GM23248 (cell line): Measurements from ENCODE around the gene BBIP1. TPM values are rescaled to one million over a fixed set of nuclear protein-coding genes. Genes with fewer than 3 reads are reported as not detected.

ENCODE experiments used
- DNase-seq: peaks from one replicate; pipeline ENCODE4 v3.0.0-alpha.2; 2015
- H2AFZ ChIP-seq: fragments of 200-600 bp; sonication (generic); 2 replicates; pipeline ENCODE4 v1.6.1; 2016; ENCODE audit warnings: antibody characterized with exemption
- H3F3A ChIP-seq: fragments of 200-600 bp; sonication (generic); 2 replicates; pipeline ENCODE4 v1.6.1; 2016; ENCODE audit warnings: mild to moderate bottlenecking, antibody characterized with exemption, mixed run types; ENCODE audit not compliant: insufficient read depth
- H3K27ac ChIP-seq: fragments of 200-600 bp; sonication (generic); 2 replicates; pipeline ENCODE4 v1.5.1; 2016; ENCODE audit warnings: mild to moderate bottlenecking
- H3K27me3 ChIP-seq: fragments of 200-600 bp; sonication (generic); replicated peaks from 2 replicates; pipeline ENCODE4 v1.6.1; 2016; ENCODE audit warnings: mild to moderate bottlenecking; ENCODE audit not compliant: insufficient read depth
- H3K36me3 ChIP-seq: fragments of 200-600 bp; sonication (generic); 2 replicates; pipeline ENCODE4 v1.6.1; 2016; ENCODE audit warnings: low read depth, mild to moderate bottlenecking
- H3K4me1 ChIP-seq: fragments of 200-600 bp; sonication (generic); 2 replicates; pipeline ENCODE4 v1.6.1; 2016; ENCODE audit warnings: mild to moderate bottlenecking; ENCODE audit not compliant: insufficient read depth
- H3K4me2 ChIP-seq: fragments of 200-600 bp; sonication (generic); one replicate; pipeline ENCODE4 v1.6.1; 2016; ENCODE audit warnings: mild to moderate bottlenecking; ENCODE audit not compliant: unreplicated experiment
- H3K4me3 ChIP-seq: fragments of 200-600 bp; sonication (generic); 2 replicates; pipeline ENCODE4 v1.5.1; 2016; ENCODE audit warnings: mild to moderate bottlenecking
- H3K79me2 ChIP-seq: fragments of 200-600 bp; sonication (generic); 2 replicates; pipeline ENCODE4 v1.6.1; 2016; ENCODE audit warnings: mild to moderate bottlenecking; ENCODE audit not compliant: insufficient read depth
- H3K9ac ChIP-seq: fragments of 200-600 bp; sonication (generic); 2 replicates; pipeline ENCODE4 v1.6.1; 2016; ENCODE audit warnings: mild to moderate bottlenecking
- H3K9me2 ChIP-seq: fragments of 200-600 bp; sonication (generic); 2 replicates; pipeline ENCODE4 v1.6.1; 2016; ENCODE audit warnings: mixed run types, mild to moderate bottlenecking, moderate library complexity; ENCODE audit not compliant: insufficient read depth
- H3K9me3 ChIP-seq: fragments of 200-600 bp; sonication (generic); one replicate; pipeline ENCODE4 v1.6.1; 2017; ENCODE audit warnings: low read depth
- H4K20me1 ChIP-seq: fragments of 200-600 bp; sonication (generic); 2 replicates; pipeline ENCODE4 v1.6.0; 2016; ENCODE audit not compliant: insufficient read depth
- EZH2 ChIP-seq: fragments of 200-600 bp; sonication (generic); IDR thresholded peaks from 2 replicates; pipeline ENCODE4 v1.6.1; 2018; ENCODE audit warnings: antibody characterized with exemption, mild to moderate bottlenecking; ENCODE audit not compliant: insufficient read depth, poor library complexity, severe bottlenecking
- EZH2phosphoT487 ChIP-seq: fragments of 200-600 bp; sonication (generic); IDR thresholded peaks from 2 replicates; pipeline ENCODE4 v1.6.1; 2018; ENCODE audit warnings: antibody characterized with exemption, moderate library complexity, mild to moderate bottlenecking, low read depth; ENCODE audit not compliant: insufficient read depth
- WGBS, 2 experiments: methylation state at CpG; one replicate each; pipeline ENCODE4 v1.1.6; 2015 to 2017; ENCODE audit warnings: low lambda C conversion rate in 2 of 2, low coverage in 1 of 2; ENCODE audit errors: missing lambda C conversion rate in 2 of 2; 5-methylcytosine and 5-hydroxymethylcytosine counted together
- in situ Hi-C: fragments of 300-500 bp; cut with MboI; formaldehyde crosslinking; loops from 2 replicates; pipeline ENCODE4 v1.15.0; 2020
- polyA plus RNA-seq: library from polyadenylated mRNA; unstranded; fragments of >200 nt; fragmentation: Nextera tagmentation; extraction: Ambion mirVana; gene quantifications from 2 replicates; pipeline ENCODE4 v1.2.1, GENCODE V29; 2016
- total RNA-seq: library from RNA; depleted of rRNA; stranded (reverse); fragments of >200 nt; shearing (Covaris generic); gene quantifications from 2 replicates; pipeline ENCODE4 v1.2.3, GENCODE V29; 2014

The BBIP1 gene
- total and polyA plus RNA-seq, 2 experiments from 2014 or later = 17.3 to 44.4 TPM

- Histone ChIP-seq H3K79me2 (no peaks in the 10 kb centered on the region), H4K20me1 (no peaks in the 10 kb centered on the region), H3K4me2 (no peak overlapping the region), H3K36me3 (peaks cover 36% of the 10 kb centered on the region), H2AFZ (no peak overlapping the region), H3F3A (peaks cover 33% of the 10 kb centered on the region), H3K4me1 (peaks cover 25% of the 10 kb centered on the region), H3K9me3 (no peaks in the 10 kb centered on the region), H3K27ac (no peak overlapping the region), H3K9ac (no peak overlapping the region), H3K4me3 (no peak overlapping the region), H3K9me2 (no peaks in the 10 kb centered on the region), H3K27me3 (no peaks in the 10 kb centered on the region)
- TF ChIP-seq EZH2 = no peak
- no peak for TF ChIP-seq EZH2phosphoT487
- DNase-seq = no peak
- in situ Hi-C loops = loop anchor here (25.0 kb wide), 3 partner anchors 285 to 1240 kb away; partner anchors contain the start of gene SMNDC1
- 42 to 77% methylated on average over 1 of the region's 1 CpG for WGBS, 2 experiments
Observed at GRCh38 chr10:110897184-110897583, 21.8 kb downstream of the BBIP1 start.

- H3K9me2 ChIP-seq = no peaks in the 10 kb centered on the region
- H3K9ac ChIP-seq = no peak overlapping the region
- no peaks in the 10 kb centered on the region for H3K9me3 ChIP-seq
- H3K4me1 ChIP-seq = peaks cover 15% of the 10 kb centered on the region
- no peak overlapping the region for H3K4me3 ChIP-seq
- H4K20me1 ChIP-seq = no peaks in the 10 kb centered on the region
- peaks cover 34% of the 10 kb centered on the region for H3K36me3 ChIP-seq
- in situ Hi-C loops = loop anchor here (25.0 kb wide), 3 partner anchors 281 to 1244 kb away; partner anchors contain the start of gene SMNDC1
- no peak overlapping the region for H3K4me2 ChIP-seq
- H3K27me3 ChIP-seq = no peaks in the 10 kb centered on the region
- H3K79me2 ChIP-seq = no peaks in the 10 kb centered on the region
- TF ChIP-seq EZH2 (no peak), EZH2phosphoT487 (no peak)
- no peak overlapping the region for H3K27ac ChIP-seq
- H2AFZ ChIP-seq = no peak overlapping the region
- DNase-seq = peak; percentile 72
- WGBS, 2 experiments = 29 to 39% methylated on average over 4 of the region's 4 CpGs
- peaks cover 22% of the 10 kb centered on the region; the same call in 1 of the 2 replicates for H3F3A ChIP-seq
Observed at GRCh38 chr10:110893559-110894179, 25.3 kb downstream of the BBIP1 start.

GRCh38 chr10:110892602-110893288 is 26.2 kb downstream of the BBIP1 start:
- Histone ChIP-seq H3K9me2 (no peaks in the 10 kb centered on the region), H3F3A (peaks cover 13% of the 10 kb centered on the region; the same call in 1 of the 2 replicates), H3K36me3 (peaks cover 43% of the 10 kb centered on the region), H3K4me2 (no peak overlapping the region), H3K9me3 (no peaks in the 10 kb centered on the region), H4K20me1 (no peaks in the 10 kb centered on the region), H3K27me3 (no peaks in the 10 kb centered on the region), H3K9ac (no peak overlapping the region), H3K4me3 (no peak overlapping the region), H3K4me1 (peaks cover 6% of the 10 kb centered on the region; the same call in 1 of the 2 replicates), H3K79me2 (no peaks in the 10 kb centered on the region), H3K27ac (no peak overlapping the region), H2AFZ (no peak overlapping the region)
- TF ChIP-seq EZH2 = no peak
- TF ChIP-seq EZH2phosphoT487 = no peak
- DNase-seq = no peak
- in situ Hi-C loops = loop anchor here (25.0 kb wide), 3 partner anchors 280 to 1245 kb away; partner anchors contain the start of gene SMNDC1
- WGBS, 2 experiments = 86 to 92% methylated on average over 3 of the region's 3 CpGs

- H4K20me1 ChIP-seq = no peaks in the 10 kb centered on the region
- H3K4me2 ChIP-seq = no peak overlapping the region
- H3K4me1 ChIP-seq = no peaks in the 10 kb centered on the region
- H3K36me3 ChIP-seq = peaks cover 67% of the 10 kb centered on the region
- H3K9me2 ChIP-seq = no peaks in the 10 kb centered on the region
- H3K9me3 ChIP-seq = no peaks in the 10 kb centered on the region
- H3K9ac ChIP-seq = no peak overlapping the region
- H3K27ac ChIP-seq = no peak overlapping the region
- no peaks in the 10 kb centered on the region for H3K27me3 ChIP-seq
- no peak for TF ChIP-seq EZH2phosphoT487
- no peak for TF ChIP-seq EZH2
- H3F3A ChIP-seq = peaks cover 9% of the 10 kb centered on the region; the same call in 1 of the 2 replicates
- no peak overlapping the region for H2AFZ ChIP-seq
- H3K4me3 ChIP-seq = no peak overlapping the region
- H3K79me2 ChIP-seq = no peaks in the 10 kb centered on the region
- 96 to 100% methylated on average over 1 of the region's 1 CpG for WGBS, 2 experiments
- in situ Hi-C loops = loop anchor here (25.0 kb wide), 3 partner anchors 275 to 1250 kb away; partner anchors contain the start of gene SMNDC1
- no peak for DNase-seq
Observed at GRCh38 chr10:110887560-110887959, 31.4 kb downstream of the BBIP1 start.
